Rectal smooth muscle tissue (tissue), 1 donor: ENCODE data around the gene TTC3.
"Not testable (repeated sequence)": the region's sequence is repeated elsewhere in the genome, so short reads cannot be mapped to it uniquely, and the experiment has no call there.

Experiments
- H3K27ac ChIP-seq: one replicate; pipeline ENCODE4 v1.7.0; 2013; ENCODE audit warnings: low read depth, low read length, inconsistent platforms
- H3K27me3 ChIP-seq: one replicate; pipeline ENCODE4 v1.7.0; 2013; ENCODE audit warnings: low read length; ENCODE audit not compliant: control insufficient read depth, insufficient read depth
- H3K36me3 ChIP-seq: one replicate; pipeline ENCODE4 v1.7.0; 2013; ENCODE audit warnings: low read length; ENCODE audit not compliant: control insufficient read depth, insufficient read depth
- H3K4me1 ChIP-seq: one replicate; pipeline ENCODE4 v1.7.0; 2013; ENCODE audit warnings: low read length; ENCODE audit not compliant: control insufficient read depth, insufficient read depth
- H3K4me3 ChIP-seq: one replicate; pipeline ENCODE4 v1.7.0; 2013; ENCODE audit warnings: low read length
- H3K9ac ChIP-seq: one replicate; pipeline ENCODE4 v1.7.0; 2013; ENCODE audit warnings: low read length

TTC3 gene

DNA sequence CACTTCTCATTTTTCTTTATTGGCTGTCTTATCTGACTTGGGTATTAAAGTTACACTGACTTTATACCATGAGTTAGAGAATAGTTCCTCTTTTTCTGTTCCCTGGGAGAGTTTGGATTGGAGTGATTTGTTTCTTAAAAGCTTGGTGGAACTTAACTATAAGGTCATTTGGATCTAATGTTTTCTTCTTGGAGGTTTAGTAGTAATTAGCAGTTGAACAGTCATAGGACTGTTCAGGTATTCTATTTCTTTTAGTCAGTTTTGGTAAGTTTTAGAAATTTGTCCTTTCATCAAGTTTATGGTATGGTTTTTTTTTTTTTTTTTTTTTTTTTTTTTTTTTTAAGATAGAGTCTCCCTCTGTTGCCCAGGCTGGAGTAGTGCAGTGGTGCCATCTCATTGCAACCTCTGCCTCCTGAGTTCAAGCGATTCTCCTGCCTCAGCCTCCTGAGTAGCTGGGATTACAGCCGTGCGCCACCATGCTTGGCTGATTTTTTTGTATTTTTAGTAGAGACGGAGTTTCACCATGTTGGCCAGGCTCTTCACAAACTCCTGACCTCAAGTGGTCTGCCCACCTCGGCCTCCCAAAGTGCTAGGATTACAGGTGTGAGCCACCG is 6.3 kb downstream of the TTC3 start:
- no peak overlapping the region for H3K4me3 ChIP-seq
- no peak overlapping the region for H3K9ac ChIP-seq
- no peaks in the 10 kb centered on the region for H3K27me3 ChIP-seq
- peaks cover 10% of the 10 kb centered on the region for H3K4me1 ChIP-seq
- H3K27ac ChIP-seq = no peak overlapping the region
- H3K36me3 ChIP-seq = no peaks in the 10 kb centered on the region

DNA sequence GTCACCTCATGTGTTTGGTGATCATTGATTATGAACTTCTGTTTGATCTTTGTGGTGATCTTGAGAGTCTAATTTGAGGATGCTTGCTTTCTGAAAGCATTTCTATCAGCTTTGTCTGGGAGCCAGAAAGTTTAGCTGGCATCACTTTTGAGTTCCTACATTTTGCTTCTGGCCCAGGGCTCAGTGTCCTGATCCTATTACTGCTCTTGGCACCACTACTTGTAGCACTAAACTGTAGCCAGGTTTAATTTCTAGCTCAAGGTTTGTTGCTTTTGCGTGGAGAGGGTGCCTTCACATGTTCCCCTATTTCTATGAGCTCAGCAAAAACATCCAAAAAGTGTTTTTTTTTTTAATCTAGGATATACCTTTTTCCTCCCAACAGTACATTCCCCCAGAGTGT is 9.3 kb downstream of the TTC3 start:
- no peaks in the 10 kb centered on the region for H3K27me3 ChIP-seq
- peaks cover 7% of the 10 kb centered on the region for H3K4me1 ChIP-seq
- no peak overlapping the region for H3K9ac ChIP-seq
- no peak overlapping the region for H3K4me3 ChIP-seq
- no peak overlapping the region for H3K27ac ChIP-seq
- H3K36me3 ChIP-seq = no peaks in the 10 kb centered on the region

DNA sequence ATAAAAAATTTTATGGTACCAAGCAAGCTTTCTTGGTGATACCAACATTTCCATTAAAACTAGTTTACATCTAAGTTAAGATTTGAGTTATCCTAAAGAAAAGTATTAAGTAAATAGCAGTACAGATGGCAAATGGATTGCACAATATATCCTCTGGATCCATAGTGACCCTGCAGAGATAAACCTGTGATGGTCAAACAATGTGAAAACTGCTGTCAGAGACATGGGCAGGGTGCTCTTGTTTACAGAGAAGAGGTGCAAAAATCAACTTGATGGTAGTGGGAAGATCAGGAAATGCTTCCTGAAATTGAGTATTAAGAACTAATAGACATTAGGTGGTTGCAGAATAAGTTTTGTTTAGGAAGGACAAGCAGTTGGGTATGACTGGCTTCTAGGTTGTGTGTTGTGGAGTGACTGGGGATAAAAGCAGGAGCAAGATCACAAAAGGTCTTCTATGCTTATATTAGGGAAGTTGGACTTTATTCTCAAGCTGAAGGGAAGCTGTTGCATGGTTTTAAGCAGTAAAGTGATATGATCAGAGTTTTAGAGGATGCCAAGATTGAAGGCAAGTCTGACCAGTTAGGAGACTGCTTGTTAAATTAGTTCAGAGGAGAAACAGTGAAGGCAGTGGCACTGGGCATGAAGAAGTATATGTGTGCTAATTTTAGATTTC is 9.9 kb downstream of the TTC3 start:
- Histone ChIP-seq H3K36me3 (no peaks in the 10 kb centered on the region), H3K4me1 (peaks cover 7% of the 10 kb centered on the region), H3K27ac (no peak overlapping the region), H3K9ac (no peak overlapping the region), H3K27me3 (no peaks in the 10 kb centered on the region), H3K4me3 (no peak overlapping the region)

GRCh38 chr21:37085726-37086125 is 12.7 kb downstream of the TTC3 start:
- Histone ChIP-seq H3K4me3 (no peak overlapping the region), H3K27me3 (no peaks in the 10 kb centered on the region), H3K36me3 (peaks cover 2% of the 10 kb centered on the region), H3K4me1 (peaks cover 7% of the 10 kb centered on the region), H3K27ac (no peak overlapping the region), H3K9ac (no peak overlapping the region)

- Histone ChIP-seq H3K4me1 (peaks cover 7% of the 10 kb centered on the region), H3K4me3 (no peak overlapping the region), H3K27ac (no peak overlapping the region), H3K36me3 (peaks cover 2% of the 10 kb centered on the region), H3K27me3 (no peaks in the 10 kb centered on the region), H3K9ac (no peak overlapping the region)
Measured at GRCh38 chr21:37087188-37087587, 14.1 kb downstream of the TTC3 start.

- H3K4me3 ChIP-seq = no peak overlapping the region
- no peak overlapping the region for H3K27ac ChIP-seq
- no peaks in the 10 kb centered on the region for H3K27me3 ChIP-seq
- peaks cover 3% of the 10 kb centered on the region for H3K4me1 ChIP-seq
- no peak overlapping the region for H3K9ac ChIP-seq
- peaks cover 2% of the 10 kb centered on the region for H3K36me3 ChIP-seq
Measured at GRCh38 chr21:37088186-37088735, 15.2 kb downstream of the TTC3 start.

- Histone ChIP-seq H3K4me1 (no peaks in the 10 kb centered on the region), H3K36me3 (peaks cover 8% of the 10 kb centered on the region), H3K9ac (no peak overlapping the region), H3K27ac (no peak overlapping the region), H3K27me3 (no peaks in the 10 kb centered on the region), H3K4me3 (no peak overlapping the region)
Measured at GRCh38 chr21:37093977-37094376, 20.9 kb downstream of the TTC3 start.

DNA sequence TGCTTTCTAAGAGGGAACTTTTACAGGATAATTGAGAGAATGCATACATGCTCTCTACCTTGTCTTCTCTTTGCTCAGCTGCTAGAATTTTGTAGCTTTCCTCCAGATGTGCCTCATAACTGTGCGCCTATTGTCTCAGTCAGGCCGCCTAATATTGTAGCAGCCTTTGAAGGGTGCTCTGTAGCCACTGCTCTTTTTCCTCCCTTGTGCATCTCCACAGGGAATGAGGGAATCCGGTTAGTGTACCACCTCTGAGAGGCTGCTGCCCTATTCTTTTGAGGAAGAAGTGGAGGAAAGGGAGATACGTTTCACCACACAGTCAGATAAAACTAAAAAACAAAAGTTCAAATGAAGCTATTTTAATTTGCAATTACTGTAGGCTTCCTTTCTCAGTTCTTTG is 22.8 kb downstream of the TTC3 start:
- H3K9ac ChIP-seq = no peak overlapping the region
- H3K27ac ChIP-seq = no peak overlapping the region
- H3K4me3 ChIP-seq = no peak overlapping the region
- H3K36me3 ChIP-seq = peaks cover 8% of the 10 kb centered on the region
- no peaks in the 10 kb centered on the region for H3K27me3 ChIP-seq
- H3K4me1 ChIP-seq = no peaks in the 10 kb centered on the region

DNA sequence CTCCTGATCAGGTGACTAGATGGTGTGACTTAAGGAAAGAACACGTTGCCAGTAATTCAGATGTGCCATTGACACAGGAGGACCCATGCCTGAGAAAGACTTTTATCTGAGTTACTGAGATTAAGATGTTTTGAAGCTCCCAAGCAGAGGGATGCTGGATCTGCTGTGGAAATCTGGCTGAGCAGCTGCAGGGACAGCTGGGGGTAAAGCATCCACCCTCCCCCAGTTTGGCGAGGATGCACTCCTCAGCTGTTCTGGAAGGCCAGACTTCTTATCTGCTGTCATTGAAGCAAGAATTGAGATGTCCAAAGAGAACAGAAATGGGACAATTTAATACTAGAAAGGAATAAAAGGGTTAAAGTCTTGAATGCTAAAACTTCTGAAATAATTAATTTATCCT is 25.7 kb downstream of the TTC3 start:
- peaks cover 8% of the 10 kb centered on the region for H3K36me3 ChIP-seq
- H3K4me1 ChIP-seq = no peaks in the 10 kb centered on the region
- no peak overlapping the region for H3K9ac ChIP-seq
- H3K4me3 ChIP-seq = no peak overlapping the region
- H3K27me3 ChIP-seq = no peaks in the 10 kb centered on the region
- H3K27ac ChIP-seq = no peak overlapping the region

DNA sequence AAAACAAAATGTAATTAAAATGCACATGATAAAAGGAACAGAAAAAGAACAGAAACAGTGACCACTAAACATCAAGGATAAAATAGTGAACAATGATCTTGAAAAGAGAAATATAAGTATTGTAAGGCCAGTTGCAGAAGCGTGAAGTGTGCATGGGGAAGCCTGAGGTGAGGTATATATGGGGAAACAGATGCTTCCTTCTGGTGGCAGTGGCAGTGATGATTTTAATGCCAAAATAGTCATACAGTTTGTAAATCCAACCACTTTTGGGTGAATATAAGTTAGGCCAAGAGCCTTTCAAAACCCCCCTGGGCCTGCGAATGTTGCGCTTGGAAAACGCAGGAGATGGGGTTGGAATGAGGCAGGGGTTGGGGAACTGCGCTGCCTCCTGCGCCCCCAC is 27.3 kb downstream of the TTC3 start:
- Histone ChIP-seq H3K4me1 (no peaks in the 10 kb centered on the region), H3K27ac (no peak overlapping the region), H3K9ac (no peak overlapping the region), H3K27me3 (no peaks in the 10 kb centered on the region), H3K4me3 (no peak overlapping the region), H3K36me3 (peaks cover 8% of the 10 kb centered on the region)

DNA sequence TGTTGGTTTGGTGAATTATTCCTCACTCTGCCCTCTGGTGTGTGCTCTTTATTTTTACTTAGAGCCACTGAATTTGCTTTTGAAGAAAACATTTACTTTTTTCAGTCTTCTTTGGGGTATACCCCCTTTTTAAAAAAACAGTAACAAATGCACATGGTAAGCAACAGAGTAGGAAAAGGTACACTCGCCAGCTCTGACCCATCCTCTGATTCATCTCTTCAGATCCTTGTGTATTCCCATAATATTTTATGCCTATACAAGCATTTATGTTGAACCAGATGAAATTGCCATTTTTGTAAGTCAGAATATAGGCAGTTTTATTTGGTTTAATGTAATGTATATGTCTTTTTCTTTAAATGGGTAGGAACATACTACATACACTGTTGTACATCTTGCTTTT is 28.3 kb downstream of the TTC3 start:
- Histone ChIP-seq H3K27me3 (no peaks in the 10 kb centered on the region), H3K4me1 (no peaks in the 10 kb centered on the region), H3K27ac (no peak overlapping the region), H3K9ac (no peak overlapping the region), H3K36me3 (peaks cover 8% of the 10 kb centered on the region), H3K4me3 (no peak overlapping the region)

DNA sequence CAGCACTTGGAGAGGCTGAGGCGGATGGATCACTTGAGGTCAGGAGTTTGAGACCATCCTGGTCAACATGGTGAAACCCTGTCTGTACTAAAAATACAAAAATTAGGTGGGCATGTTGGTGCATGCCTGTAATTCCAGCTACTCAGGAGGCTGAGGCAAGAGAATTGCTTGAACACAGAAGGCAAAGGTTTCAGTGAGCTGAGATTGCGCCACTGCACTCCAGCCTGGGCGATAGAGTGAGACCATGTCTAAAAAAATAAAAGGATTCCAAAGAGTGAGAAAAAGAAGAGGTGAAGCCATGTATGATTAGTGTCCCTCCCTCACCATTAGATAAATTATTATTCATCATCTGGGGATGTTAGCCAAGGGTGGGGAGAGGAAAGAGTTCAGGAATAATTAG is 29.7 kb downstream of the TTC3 start:
- H3K27ac ChIP-seq, H3K9ac ChIP-seq, H3K4me1 ChIP-seq, H3K27me3 ChIP-seq, H3K4me3 ChIP-seq, H3K36me3 ChIP-seq: not testable (repeated sequence)

- H3K36me3 ChIP-seq = peaks cover 2% of the 10 kb centered on the region
- H3K4me3 ChIP-seq = no peak overlapping the region
- no peaks in the 10 kb centered on the region for H3K27me3 ChIP-seq
- no peaks in the 10 kb centered on the region for H3K4me1 ChIP-seq
- no peak overlapping the region for H3K9ac ChIP-seq
- H3K27ac ChIP-seq = no peak overlapping the region
Measured at GRCh38 chr21:37106998-37107397, 33.9 kb downstream of the TTC3 start.
